H7 (cell line): Measurements from ENCODE around the gene LSS. TPM values are rescaled to one million over a fixed set of nuclear protein-coding genes. Genes with fewer than 3 reads are reported as not detected.
"Not testable (repeated sequence)": the region's sequence is repeated elsewhere in the genome, so short reads cannot be mapped to it uniquely, and the experiment has no call there.

Source experiments
- DNase-seq: peaks from one replicate; pipeline ENCODE4 v3.0.0; 2012
- H3K27me3 ChIP-seq: 2 replicates; pipeline ENCODE4 v1.6.0; 2011; ENCODE audit warnings: mild to moderate bottlenecking, low read length; ENCODE audit not compliant: control insufficient read depth, insufficient read depth
- H3K36me3 ChIP-seq: replicated peaks from 2 replicates; pipeline ENCODE4 v1.5.1; 2011; ENCODE audit warnings: low read length; ENCODE audit not compliant: control insufficient read depth, insufficient read depth
- H3K4me3 ChIP-seq: 2 replicates; pipeline ENCODE4 v1.5.1; 2011; ENCODE audit warnings: low read depth, mild to moderate bottlenecking, control low read depth, low read length, moderate library complexity; ENCODE audit not compliant: insufficient read depth
- total RNA-seq: library from RNA; depleted of rRNA; stranded (reverse); fragments of >200 nt; shearing (Covaris generic); gene quantifications from 2 replicates; pipeline ENCODE4 v1.2.3, GENCODE V29; 2014

The LSS gene
- total RNA-seq, 1 experiment from 2014 or later: 53.3 TPM

GRCh38 chr21:46150491-46151121 is 78.0 kb downstream of the LSS start:
- no peak overlapping the region for H3K4me3 ChIP-seq
- no peaks in the 10 kb centered on the region for H3K36me3 ChIP-seq
- DNase-seq: peak; percentile 59
- H3K27me3 ChIP-seq: no peaks in the 10 kb centered on the region

- Histone ChIP-seq H3K4me3 (no peak overlapping the region), H3K36me3 (no peaks in the 10 kb centered on the region), H3K27me3 (no peaks in the 10 kb centered on the region)
- DNase-seq: no peak
Measured at GRCh38 chr21:46150073-46150472, 78.5 kb downstream of the LSS start.

GRCh38 chr21:46149205-46149901 is 79.2 kb downstream of the LSS start:
- DNase-seq: peak; percentile 50
- Histone ChIP-seq H3K27me3 (no peaks in the 10 kb centered on the region), H3K36me3 (no peaks in the 10 kb centered on the region), H3K4me3 (no peak overlapping the region)

GRCh38 chr21:46148106-46148505 is 80.5 kb downstream of the LSS start:
- no peak overlapping the region for H3K4me3 ChIP-seq
- H3K27me3 ChIP-seq: no peaks in the 10 kb centered on the region
- DNase-seq: no peak
- no peaks in the 10 kb centered on the region for H3K36me3 ChIP-seq

- not testable (repeated sequence) for H3K27me3 ChIP-seq, H3K4me3 ChIP-seq, H3K36me3 ChIP-seq
- DNase-seq: peak; percentile 89
Measured at GRCh38 chr21:46147429-46147828, 81.1 kb downstream of the LSS start.

GRCh38 chr21:46146856-46147255 is 81.7 kb downstream of the LSS start:
- Histone ChIP-seq H3K27me3 (no peaks in the 10 kb centered on the region), H3K4me3 (no peak overlapping the region), H3K36me3 (no peaks in the 10 kb centered on the region)
- peak; percentile 59 for DNase-seq

- Histone ChIP-seq H3K36me3 (no peaks in the 10 kb centered on the region), H3K27me3 (peaks cover 1% of the 10 kb centered on the region; the same call in 1 of the 2 replicates), H3K4me3 (no peak overlapping the region)
- DNase-seq: peak; percentile 52
Measured at GRCh38 chr21:46145840-46146691, 82.5 kb downstream of the LSS start.

GRCh38 chr21:46145159-46145839 is 83.3 kb downstream of the LSS start:
- H3K27me3 ChIP-seq: peaks cover 1% of the 10 kb centered on the region; the same call in 1 of the 2 replicates
- no peaks in the 10 kb centered on the region for H3K36me3 ChIP-seq
- H3K4me3 ChIP-seq: no peak overlapping the region
- DNase-seq: no peak

- Histone ChIP-seq H3K4me3 (no peak overlapping the region), H3K36me3 (no peaks in the 10 kb centered on the region), H3K27me3 (peaks cover 2% of the 10 kb centered on the region; the same call in 1 of the 2 replicates)
- no peak for DNase-seq
Measured at GRCh38 chr21:46144464-46145070, 84.0 kb downstream of the LSS start.

- no peaks in the 10 kb centered on the region for H3K36me3 ChIP-seq
- no peak overlapping the region; the same call in 1 of the 2 replicates for H3K4me3 ChIP-seq
- peaks cover 8% of the 10 kb centered on the region; the same call in 1 of the 2 replicates for H3K27me3 ChIP-seq
- no peak for DNase-seq
Measured at GRCh38 chr21:46142582-46143473, 85.7 kb downstream of the LSS start.

GRCh38 chr21:46141767-46142581 is 86.6 kb downstream of the LSS start:
- Histone ChIP-seq H3K4me3 (peak overlapping the region; percentile 13; the same call in 1 of the 2 replicates), H3K36me3 (no peaks in the 10 kb centered on the region), H3K27me3 (peaks cover 8% of the 10 kb centered on the region; the same call in 1 of the 2 replicates)
- DNase-seq: no peak

- H3K27me3 ChIP-seq, DNase-seq, H3K36me3 ChIP-seq: not testable (repeated sequence)
- peak overlapping the region; percentile 29; the same call in 1 of the 2 replicates for H3K4me3 ChIP-seq
Measured at GRCh38 chr21:46140352-46141003, 88.1 kb downstream of the LSS start.
